Measurements from ENCODE around the gene CCL8.

GRCh38 chr17:34368196-34368945 is 49.1 kb downstream of the CCL8 start:
- TF ChIP-seq, protein P1, sequence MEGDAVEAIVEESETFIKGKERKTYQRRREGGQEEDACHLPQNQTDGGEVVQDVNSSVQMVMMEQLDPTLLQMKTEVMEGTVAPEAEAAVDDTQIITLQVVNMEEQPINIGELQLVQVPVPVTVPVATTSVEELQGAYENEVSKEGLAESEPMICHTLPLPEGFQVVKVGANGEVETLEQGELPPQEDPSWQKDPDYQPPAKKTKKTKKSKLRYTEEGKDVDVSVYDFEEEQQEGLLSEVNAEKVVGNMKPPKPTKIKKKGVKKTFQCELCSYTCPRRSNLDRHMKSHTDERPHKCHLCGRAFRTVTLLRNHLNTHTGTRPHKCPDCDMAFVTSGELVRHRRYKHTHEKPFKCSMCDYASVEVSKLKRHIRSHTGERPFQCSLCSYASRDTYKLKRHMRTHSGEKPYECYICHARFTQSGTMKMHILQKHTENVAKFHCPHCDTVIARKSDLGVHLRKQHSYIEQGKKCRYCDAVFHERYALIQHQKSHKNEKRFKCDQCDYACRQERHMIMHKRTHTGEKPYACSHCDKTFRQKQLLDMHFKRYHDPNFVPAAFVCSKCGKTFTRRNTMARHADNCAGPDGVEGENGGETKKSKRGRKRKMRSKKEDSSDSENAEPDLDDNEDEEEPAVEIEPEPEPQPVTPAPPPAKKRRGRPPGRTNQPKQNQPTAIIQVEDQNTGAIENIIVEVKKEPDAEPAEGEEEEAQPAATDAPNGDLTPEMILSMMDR (IDR thresholded peaks at IDR 0.05; ENCODE audit: insufficient read depth, low read length, poor library complexity, severe bottlenecking) = no peak
- no peak for TF ChIP-seq EZH2phosphoT487 (conservative IDR thresholded peaks at IDR 0.05; ENCODE audit: low read length)
